GM12878 (cell line): ENCODE data around the gene RIN1.

ENCODE experiments used
- CHD4 ChIP-seq: fragments of 200-600 bp; sonication (generic); IDR thresholded peaks from 2 replicates; pipeline ENCODE4 v1.6.1; 2016; ENCODE audit warnings: mild to moderate bottlenecking
- TF ChIP-seq, protein P1 (sequence below): fragments of 450-650 bp; IDR thresholded peaks from 2 replicates; pipeline ENCODE4 v1.6.1; 2016; ENCODE audit warnings: mild to moderate bottlenecking

DNA sequence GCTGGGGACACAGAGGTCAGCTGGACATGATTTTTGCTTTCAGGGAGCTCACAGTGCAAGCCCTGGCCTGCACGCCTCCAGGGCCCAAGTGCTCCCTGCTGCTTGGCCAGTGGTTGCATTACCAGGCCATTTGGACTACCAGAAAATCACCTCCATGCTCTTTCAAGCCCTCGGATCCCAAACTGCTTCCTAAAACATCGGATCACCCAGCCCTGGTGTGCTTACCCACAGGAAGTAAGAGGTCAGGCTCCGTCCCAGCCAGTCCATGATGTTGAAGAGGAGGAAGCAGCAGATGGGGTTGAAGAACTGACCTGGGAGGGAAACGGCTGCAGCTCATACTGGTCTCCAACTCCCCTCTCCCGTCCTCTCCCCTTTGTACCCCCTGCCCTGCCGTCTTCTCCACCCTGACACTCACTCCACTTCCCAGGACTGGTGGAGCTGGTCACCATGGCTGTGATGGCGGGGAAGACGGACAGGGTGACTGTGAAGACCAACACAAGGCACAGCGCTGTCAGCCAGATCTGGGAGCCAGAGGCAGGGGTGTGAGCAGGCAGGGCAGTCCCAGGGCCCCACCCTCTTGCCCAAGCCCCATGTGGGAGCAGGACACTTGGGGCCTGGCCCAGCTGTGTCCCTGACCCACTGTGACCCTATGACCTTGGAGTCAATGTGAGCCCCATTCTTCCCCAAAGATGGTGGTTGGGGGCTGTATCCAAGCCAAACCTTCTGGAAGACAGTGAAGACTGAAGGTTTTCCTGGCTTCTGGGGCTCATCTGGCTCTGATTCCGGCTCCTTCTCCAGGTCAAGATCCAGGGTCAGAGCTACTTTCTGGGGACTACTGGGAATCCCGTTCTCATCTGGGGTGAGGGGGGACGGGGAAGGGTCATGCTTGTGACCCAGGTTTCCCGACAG, 29.7 kb upstream of the RIN1 start:
- TF ChIP-seq, protein P1, sequence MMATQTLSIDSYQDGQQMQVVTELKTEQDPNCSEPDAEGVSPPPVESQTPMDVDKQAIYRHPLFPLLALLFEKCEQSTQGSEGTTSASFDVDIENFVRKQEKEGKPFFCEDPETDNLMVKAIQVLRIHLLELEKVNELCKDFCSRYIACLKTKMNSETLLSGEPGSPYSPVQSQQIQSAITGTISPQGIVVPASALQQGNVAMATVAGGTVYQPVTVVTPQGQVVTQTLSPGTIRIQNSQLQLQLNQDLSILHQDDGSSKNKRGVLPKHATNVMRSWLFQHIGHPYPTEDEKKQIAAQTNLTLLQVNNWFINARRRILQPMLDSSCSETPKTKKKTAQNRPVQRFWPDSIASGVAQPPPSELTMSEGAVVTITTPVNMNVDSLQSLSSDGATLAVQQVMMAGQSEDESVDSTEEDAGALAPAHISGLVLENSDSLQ: no peak
- no peak for TF ChIP-seq CHD4
